Measurements from ENCODE around the gene TGM1. TPM values are rescaled to one million over a fixed set of nuclear protein-coding genes. Genes with fewer than 3 reads are reported as not detected.
A peak's percentile ranks its signal among the peaks of the same experiment; 100 is the strongest.

TGM1 gene
- polyA plus RNA-seq, 2 donors = 609 to 890 TPM

DNA sequence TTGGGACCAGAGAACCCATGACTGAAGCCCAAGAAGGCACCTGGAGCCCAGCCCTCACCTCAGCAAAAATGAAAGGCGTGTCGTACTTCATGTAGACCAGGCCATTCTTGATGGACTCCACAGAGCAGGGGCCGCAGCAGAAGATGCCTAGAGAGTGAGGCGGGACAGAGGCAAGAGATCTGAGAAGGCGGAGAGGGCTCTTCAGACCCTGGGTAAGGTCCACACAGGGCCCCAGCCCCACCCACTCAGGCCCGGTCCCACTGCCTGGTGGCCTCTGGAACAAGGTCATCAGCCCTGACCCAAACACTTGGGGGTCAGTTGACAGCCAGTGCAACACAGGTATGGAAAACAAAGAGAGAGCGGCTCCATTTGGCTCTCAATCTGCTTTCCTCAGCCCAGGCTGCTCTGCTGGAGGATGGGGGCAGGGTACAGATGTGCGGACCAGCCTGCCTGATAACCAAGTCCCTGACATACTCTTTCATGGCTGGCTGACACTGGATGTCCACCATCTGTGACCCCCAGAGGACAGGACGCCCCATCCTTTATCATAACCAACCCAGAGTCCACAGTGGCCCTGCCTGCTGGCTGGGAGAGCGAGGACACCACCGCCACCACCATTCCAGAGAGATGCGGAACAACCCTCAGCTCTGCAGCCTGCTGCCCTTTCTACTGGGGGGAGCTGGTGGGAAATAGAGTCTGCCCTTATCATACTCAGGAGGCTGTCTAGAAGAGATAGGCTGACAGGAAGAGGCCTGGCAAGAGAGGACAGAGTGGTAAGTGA lies 6.9 kb downstream of the TGM1 start:
- peaks cover 2 to 22% of the 10 kb centered on the region in 2 donors for H3K4me1 ChIP-seq (ENCODE audit: control insufficient read depth in 2 of 2, insufficient read depth in 2 of 2, low read length in 1 of 2)
- 92 to 96% methylated on average over 12 of the region's 12 CpGs for WGBS, 2 donors
- no peak overlapping the region for H3K27ac ChIP-seq (ENCODE audit: low read depth in 2 of 2, low read length in 1 of 2)
- no peak overlapping the region for H3K4me3 ChIP-seq (ENCODE audit: low read depth in 1 of 2, low read length in 2 of 2)
- H3K9me3 ChIP-seq (ENCODE audit: control insufficient read depth in 2 of 2, insufficient read depth in 1 of 2, low read depth in 1 of 2, low read length in 1 of 2) = no peaks in the 10 kb centered on the region
- H3K36me3 ChIP-seq (ENCODE audit: control insufficient read depth in 2 of 2, insufficient read depth in 2 of 2, low read length in 1 of 2) = peaks cover 3 to 68% of the 10 kb centered on the region in 2 donors
- no peaks in the 10 kb centered on the region for H3K27me3 ChIP-seq (ENCODE audit: control insufficient read depth in 1 of 2, insufficient read depth in 2 of 2, low read length in 2 of 2)

DNA sequence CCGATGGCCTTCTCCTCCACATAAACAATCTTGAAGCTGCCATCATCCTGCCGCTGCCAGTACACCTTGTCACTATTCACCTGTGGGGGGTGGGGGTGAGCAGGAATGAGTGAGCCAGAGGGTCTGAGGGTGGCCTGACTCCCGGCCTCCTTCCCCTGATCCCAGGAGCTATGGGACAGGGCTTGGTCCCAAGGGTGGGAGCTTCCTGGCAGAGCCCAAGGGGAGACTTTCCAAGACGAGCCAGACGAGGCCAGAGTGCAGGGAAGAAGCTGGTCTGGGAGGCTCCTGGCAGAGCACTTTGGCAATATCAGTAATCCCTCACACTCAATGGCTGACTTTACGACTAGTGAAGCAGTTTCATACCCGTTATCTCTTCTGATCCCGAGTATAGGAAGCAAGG lies 7.5 kb downstream of the TGM1 start:
- Histone ChIP-seq H3K9me3 (ENCODE audit: control insufficient read depth in 2 of 2, insufficient read depth in 1 of 2, low read depth in 1 of 2, low read length in 1 of 2) (no peaks in the 10 kb centered on the region), H3K4me3 (ENCODE audit: low read depth in 1 of 2, low read length in 2 of 2) (no peak overlapping the region), H3K4me1 (ENCODE audit: control insufficient read depth in 2 of 2, insufficient read depth in 2 of 2, low read length in 1 of 2) (peaks cover 2 to 21% of the 10 kb centered on the region in 2 donors), H3K27ac (ENCODE audit: low read depth in 2 of 2, low read length in 1 of 2) (no peak overlapping the region), H3K36me3 (ENCODE audit: control insufficient read depth in 2 of 2, insufficient read depth in 2 of 2, low read length in 1 of 2) (peaks cover 3 to 64% of the 10 kb centered on the region in 2 donors), H3K27me3 (ENCODE audit: control insufficient read depth in 1 of 2, insufficient read depth in 2 of 2, low read length in 2 of 2) (no peaks in the 10 kb centered on the region)
- WGBS, 2 donors = 83 to 89% methylated on average over 8 of the region's 8 CpGs

DNA sequence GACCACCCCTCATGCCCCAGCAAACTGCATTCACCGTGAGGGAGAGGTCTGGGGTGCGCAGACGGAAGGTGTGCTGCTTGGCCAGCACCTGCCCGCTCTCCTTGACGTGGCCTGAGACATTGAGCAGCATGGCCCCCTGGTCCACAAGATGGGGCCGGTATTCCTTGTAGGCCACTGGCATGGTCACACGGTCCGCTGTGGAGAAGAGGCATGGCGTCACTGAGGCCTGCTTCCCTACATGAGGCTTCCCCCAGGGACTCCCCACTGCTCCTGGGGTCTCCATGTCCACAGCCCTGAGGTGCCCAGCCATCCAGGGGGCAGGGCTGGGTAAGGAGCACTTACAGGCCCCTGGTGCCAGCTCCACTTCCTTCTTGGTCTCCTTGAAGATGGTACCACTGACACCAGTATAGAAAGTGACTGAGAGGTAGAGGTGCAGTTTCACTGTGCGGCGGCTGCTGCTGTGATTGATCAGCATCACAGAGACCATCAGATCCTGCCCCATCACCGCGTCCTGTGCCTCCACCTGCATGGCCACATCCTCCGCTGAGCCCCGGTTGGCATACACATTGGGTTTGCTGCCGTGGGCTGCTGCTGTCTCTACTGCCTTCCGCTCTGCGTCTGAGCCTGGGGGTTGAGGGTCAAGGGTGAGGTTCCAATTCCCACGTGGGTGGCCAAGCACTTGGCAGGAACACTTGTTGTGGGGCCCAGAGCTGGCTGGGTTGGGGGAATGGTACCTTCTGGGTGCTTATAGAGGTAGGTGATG lies 8.2 kb downstream of the TGM1 start:
- Histone ChIP-seq H3K27me3 (ENCODE audit: control insufficient read depth in 1 of 2, insufficient read depth in 2 of 2, low read length in 2 of 2) (no peaks in the 10 kb centered on the region), H3K4me1 (ENCODE audit: control insufficient read depth in 2 of 2, insufficient read depth in 2 of 2, low read length in 1 of 2) (peaks cover 2 to 15% of the 10 kb centered on the region in 2 donors), H3K36me3 (ENCODE audit: control insufficient read depth in 2 of 2, insufficient read depth in 2 of 2, low read length in 1 of 2) (peaks cover 3 to 61% of the 10 kb centered on the region in 2 donors), H3K9me3 (ENCODE audit: control insufficient read depth in 2 of 2, insufficient read depth in 1 of 2, low read depth in 1 of 2, low read length in 1 of 2) (no peaks in the 10 kb centered on the region), H3K27ac (ENCODE audit: low read depth in 2 of 2, low read length in 1 of 2) (peak overlapping the region in 1 of 2 donors; percentile 6), H3K4me3 (ENCODE audit: low read depth in 1 of 2, low read length in 2 of 2) (no peak overlapping the region)
- 94% methylated on average over 19 of the region's 19 CpGs for WGBS, 2 donors

DNA sequence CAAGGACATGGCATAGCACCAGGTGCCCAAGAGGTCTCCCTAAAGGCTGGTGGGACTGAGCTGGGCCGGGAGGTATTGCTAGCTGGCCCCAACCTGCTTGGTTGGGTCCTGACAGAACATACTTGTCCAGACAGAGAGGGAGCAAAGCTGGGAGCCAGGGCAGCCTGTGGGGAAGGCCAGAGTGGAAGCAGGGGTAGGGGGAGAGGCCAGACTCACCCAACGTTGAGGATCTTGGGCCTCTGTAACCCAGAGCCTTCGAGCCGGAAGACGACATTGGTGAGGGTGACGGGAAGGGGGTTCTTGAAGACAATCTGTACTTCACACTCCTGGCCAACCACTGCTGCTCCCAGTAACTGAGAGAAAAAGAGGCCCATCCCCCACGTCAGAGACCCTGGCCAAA lies 9.0 kb downstream of the TGM1 start:
- Histone ChIP-seq H3K4me1 (ENCODE audit: control insufficient read depth in 2 of 2, insufficient read depth in 2 of 2, low read length in 1 of 2) (peaks cover 0 to 11% of the 10 kb centered on the region in 2 donors), H3K27ac (ENCODE audit: low read depth in 2 of 2, low read length in 1 of 2) (no peak overlapping the region), H3K9me3 (ENCODE audit: control insufficient read depth in 2 of 2, insufficient read depth in 1 of 2, low read depth in 1 of 2, low read length in 1 of 2) (no peaks in the 10 kb centered on the region), H3K27me3 (ENCODE audit: control insufficient read depth in 1 of 2, insufficient read depth in 2 of 2, low read length in 2 of 2) (no peaks in the 10 kb centered on the region), H3K4me3 (ENCODE audit: low read depth in 1 of 2, low read length in 2 of 2) (no peak overlapping the region), H3K36me3 (ENCODE audit: control insufficient read depth in 2 of 2, insufficient read depth in 2 of 2, low read length in 1 of 2) (peaks cover 7 to 62% of the 10 kb centered on the region in 2 donors)
- WGBS, 2 donors = 80 to 82% methylated on average over 7 of the region's 7 CpGs

DNA sequence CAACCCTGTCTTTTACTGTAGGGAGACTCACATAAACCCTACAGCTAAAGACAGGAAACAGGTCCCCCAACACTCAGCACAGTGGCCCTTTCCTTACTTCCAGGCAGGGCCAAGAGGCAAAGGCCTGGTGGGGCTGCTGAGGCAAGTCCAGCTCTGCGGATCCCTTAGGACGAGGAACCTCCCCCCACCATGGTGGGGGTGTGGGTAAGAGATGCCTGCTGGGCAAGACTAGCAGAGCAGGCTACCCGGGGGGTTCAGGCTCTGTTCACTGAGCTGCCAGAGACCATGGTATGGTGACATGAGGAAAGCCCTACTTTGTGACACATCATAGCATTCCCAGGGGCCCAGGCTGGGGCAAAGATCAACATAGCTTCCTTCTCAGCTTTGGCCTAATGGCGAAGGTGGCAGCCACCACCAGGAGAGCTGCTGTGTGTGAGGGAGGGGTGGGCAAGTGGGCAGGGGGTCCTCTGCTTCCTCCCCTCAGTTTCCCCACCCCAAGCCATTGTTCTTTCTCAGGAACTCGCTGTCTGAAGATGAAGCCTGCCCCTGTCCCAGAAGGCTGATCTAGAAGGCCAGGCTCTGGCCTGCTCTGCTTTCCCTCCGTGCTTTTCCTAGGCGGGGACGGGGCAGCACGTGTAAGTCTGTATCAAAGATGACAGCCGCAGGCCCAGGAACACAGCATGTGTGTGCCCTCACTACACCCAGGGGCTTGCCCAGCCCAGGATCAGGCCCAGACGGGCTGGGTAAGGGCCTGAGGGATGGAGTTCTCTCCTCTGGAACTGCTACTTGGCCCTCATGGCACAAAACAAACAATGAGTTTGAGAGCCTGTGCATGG lies 10.5 kb downstream of the TGM1 start:
- 70 to 72% methylated on average over 11 of the region's 11 CpGs for whole genome bisulfite sequencing, 2 donors
- Histone ChIP-seq H3K4me1 (ENCODE audit: control insufficient read depth in 2 of 2, insufficient read depth in 2 of 2, low read length in 1 of 2) (peaks cover 0 to 4% of the 10 kb centered on the region in 2 donors), H3K36me3 (ENCODE audit: control insufficient read depth in 2 of 2, insufficient read depth in 2 of 2, low read length in 1 of 2) (peaks cover 7 to 55% of the 10 kb centered on the region in 2 donors), H3K4me3 (ENCODE audit: low read depth in 1 of 2, low read length in 2 of 2) (no peak overlapping the region), H3K27me3 (ENCODE audit: control insufficient read depth in 1 of 2, insufficient read depth in 2 of 2, low read length in 2 of 2) (no peaks in the 10 kb centered on the region), H3K27ac (ENCODE audit: low read depth in 2 of 2, low read length in 1 of 2) (peak overlapping the region in 1 of 2 donors; percentile 37), H3K9me3 (ENCODE audit: control insufficient read depth in 2 of 2, insufficient read depth in 1 of 2, low read depth in 1 of 2, low read length in 1 of 2) (no peaks in the 10 kb centered on the region)

DNA sequence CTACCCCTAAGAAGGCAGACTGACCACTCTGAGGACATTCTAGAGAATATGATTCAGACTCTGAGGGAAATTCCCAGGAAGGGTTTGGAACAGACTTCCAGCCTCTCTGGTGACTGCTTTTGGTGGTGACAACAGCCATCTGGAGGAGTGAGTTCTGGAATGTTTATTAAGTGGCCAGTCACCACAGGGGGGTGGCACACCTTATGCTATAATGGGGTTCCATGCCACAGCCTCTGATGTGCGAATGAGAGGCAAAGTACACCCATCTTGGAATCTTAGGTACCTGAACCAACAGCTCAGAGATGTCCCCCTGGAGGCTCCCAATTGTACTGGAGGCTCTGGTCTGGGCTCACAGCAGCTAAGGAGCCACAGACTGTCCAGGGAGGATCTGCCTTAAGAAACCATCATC lies 11.1 kb downstream of the TGM1 start:
- WGBS, 2 donors = 92 to 94% methylated on average over 1 of the region's 1 CpG

DNA sequence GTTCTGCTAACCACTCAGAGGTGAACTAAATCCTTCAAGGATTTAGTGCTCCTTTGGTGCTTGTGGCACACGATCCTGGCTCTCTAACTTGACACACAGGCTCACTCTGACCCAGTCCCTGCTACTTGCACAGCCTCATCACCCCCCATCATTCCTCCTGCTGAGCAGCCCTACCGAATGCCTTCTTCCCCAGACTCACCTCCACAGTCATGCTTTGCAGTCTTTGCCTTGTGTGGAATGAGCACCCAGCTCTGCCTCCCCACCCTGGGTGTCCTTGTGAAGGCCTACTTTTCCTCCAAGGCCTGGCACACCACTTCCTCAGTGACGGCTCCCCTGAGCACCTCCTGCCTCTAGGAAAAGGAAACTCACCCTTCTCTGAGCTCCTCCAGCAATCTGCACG lies 12.6 kb downstream of the TGM1 start:
- H3K4me1 ChIP-seq (ENCODE audit: control insufficient read depth in 2 of 2, insufficient read depth in 2 of 2, low read length in 1 of 2) = peaks cover 0 to 4% of the 10 kb centered on the region in 2 donors
- H3K36me3 ChIP-seq (ENCODE audit: control insufficient read depth in 2 of 2, insufficient read depth in 2 of 2, low read length in 1 of 2) = peaks cover 7 to 40% of the 10 kb centered on the region in 2 donors
- no peak overlapping the region for H3K4me3 ChIP-seq (ENCODE audit: low read depth in 1 of 2, low read length in 2 of 2)
- H3K27ac ChIP-seq (ENCODE audit: low read depth in 2 of 2, low read length in 1 of 2) = peak overlapping the region in 1 of 2 donors; percentile 33
- H3K27me3 ChIP-seq (ENCODE audit: control insufficient read depth in 1 of 2, insufficient read depth in 2 of 2, low read length in 2 of 2) = no peaks in the 10 kb centered on the region
- WGBS, 2 donors = 61 to 72% methylated on average over 4 of the region's 4 CpGs
- H3K9me3 ChIP-seq (ENCODE audit: control insufficient read depth in 2 of 2, insufficient read depth in 1 of 2, low read depth in 1 of 2, low read length in 1 of 2) = no peaks in the 10 kb centered on the region

More for the DNA sequence above, 11.1 kb downstream of the TGM1 start:
- Histone ChIP-seq H3K9me3 (ENCODE audit: control insufficient read depth in 2 of 2, insufficient read depth in 1 of 2, low read depth in 1 of 2, low read length in 1 of 2) (no peaks in the 10 kb centered on the region), H3K4me1 (ENCODE audit: control insufficient read depth in 2 of 2, insufficient read depth in 2 of 2, low read length in 1 of 2) (peaks cover 0 to 4% of the 10 kb centered on the region in 2 donors), H3K27ac (ENCODE audit: low read depth in 2 of 2, low read length in 1 of 2) (peak overlapping the region in 1 of 2 donors; percentile 37), H3K36me3 (ENCODE audit: control insufficient read depth in 2 of 2, insufficient read depth in 2 of 2, low read length in 1 of 2) (peaks cover 7 to 53% of the 10 kb centered on the region in 2 donors), H3K4me3 (ENCODE audit: low read depth in 1 of 2, low read length in 2 of 2) (no peak overlapping the region), H3K27me3 (ENCODE audit: control insufficient read depth in 1 of 2, insufficient read depth in 2 of 2, low read length in 2 of 2) (no peaks in the 10 kb centered on the region)

DNA sequence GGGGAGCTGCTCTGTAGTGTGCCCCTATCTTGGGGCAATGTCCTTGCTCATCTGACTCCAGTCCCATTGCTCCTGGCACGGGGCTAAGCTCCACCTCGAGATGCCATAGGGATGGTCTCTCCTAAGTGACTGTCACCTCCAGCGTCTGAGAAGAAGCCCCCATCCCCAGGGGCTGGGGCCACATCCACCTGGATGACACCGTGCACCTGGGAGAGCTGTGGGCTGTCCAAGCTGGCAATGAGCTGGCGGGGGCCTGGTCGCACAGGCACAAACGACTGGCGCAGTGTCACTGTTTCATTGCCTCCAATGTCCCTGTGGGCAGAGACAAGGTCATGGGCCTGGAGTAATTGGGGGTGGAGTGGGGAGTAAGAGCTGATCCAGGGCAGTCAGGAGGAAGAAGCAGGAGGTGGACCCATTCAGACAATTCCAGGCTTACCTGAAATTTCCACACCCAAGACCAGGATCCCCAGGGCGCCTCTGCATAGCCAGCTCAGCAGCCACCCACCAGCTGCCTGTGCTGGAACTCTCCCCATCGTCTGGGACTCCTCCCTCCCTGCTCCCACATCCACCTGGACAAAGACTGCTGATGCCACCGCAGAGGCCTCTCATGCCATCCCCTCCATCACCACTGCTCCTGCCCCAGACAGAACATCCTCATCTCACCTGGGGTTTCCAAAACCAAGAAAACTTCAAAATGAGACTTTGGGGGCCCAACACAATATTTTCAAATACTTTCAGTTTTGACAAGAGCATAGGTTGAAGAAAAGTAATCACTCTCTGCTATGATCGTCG lies 13.6 kb downstream of the TGM1 start:
- Histone ChIP-seq H3K4me1 (ENCODE audit: control insufficient read depth in 2 of 2, insufficient read depth in 2 of 2, low read length in 1 of 2) (peaks cover 0 to 4% of the 10 kb centered on the region in 2 donors), H3K27ac (ENCODE audit: low read depth in 2 of 2, low read length in 1 of 2) (no peak overlapping the region), H3K36me3 (ENCODE audit: control insufficient read depth in 2 of 2, insufficient read depth in 2 of 2, low read length in 1 of 2) (peaks cover 3 to 31% of the 10 kb centered on the region in 2 donors), H3K4me3 (ENCODE audit: low read depth in 1 of 2, low read length in 2 of 2) (no peak overlapping the region), H3K27me3 (ENCODE audit: control insufficient read depth in 1 of 2, insufficient read depth in 2 of 2, low read length in 2 of 2) (no peaks in the 10 kb centered on the region), H3K9me3 (ENCODE audit: control insufficient read depth in 2 of 2, insufficient read depth in 1 of 2, low read depth in 1 of 2, low read length in 1 of 2) (no peaks in the 10 kb centered on the region)
- 72 to 76% methylated on average over 13 of the region's 13 CpGs for WGBS, 2 donors
